Endothelial cell of umbilical vein (primary cell): ENCODE results near the gene KIAA1210. TPM values are rescaled to one million over a fixed set of nuclear protein-coding genes. Genes with fewer than 3 reads are reported as not detected.

Experiments
- BruUV-seq: library from RNA; stranded (reverse); fragments of 400-500 nt; replicated peaks from 2 replicates; lab custom pipeline; 2021; lab: Mats Ljungman, UMichigan
- CTCF ChIA-PET: fragments of 300-600, 350-600 bp; sonication (Branson Sonifier 250); formaldehyde crosslinking; loops from one replicate; lab custom pipeline; 2021; ENCODE audit warnings: antibody characterized with exemption, inconsistent platforms; lab: Charles Lee
- POLR2A ChIA-PET: fragments of 300-600, 350-600 bp; sonication (Branson Sonifier 250); formaldehyde crosslinking; loops from one replicate; lab custom pipeline; 2021; ENCODE audit warnings: antibody characterized with exemption, inconsistent platforms; lab: Charles Lee
- DNase-seq: peaks from one replicate; pipeline ENCODE4 v3.0.0-alpha.2; 2011; ENCODE audit warnings: low read depth, low spot score
- FAIRE-seq: peaks from 2 replicates; lab custom pipeline; 2011; peaks lifted over from hg19 to GRCh38; lab: Jason Lieb, UNC
- H2AFZ ChIP-seq: 2 replicates; pipeline ENCODE4 v1.6.0; 2012; ENCODE audit warnings: low read depth, low read length, control low read depth, inconsistent platforms
- H3K27ac ChIP-seq: 2 replicates; pipeline ENCODE4 v1.5.1; 2011; ENCODE audit warnings: low read depth, mild to moderate bottlenecking, control low read depth, low read length, moderate library complexity; ENCODE audit not compliant: insufficient read depth
- H3K27me3 ChIP-seq, 2 experiments: 2 replicates each; pipeline versions ENCODE4 v1.6.0 to v1.6.1; 2011; ENCODE audit warnings: low read length in 2 of 2, mixed read lengths in 1 of 2; ENCODE audit not compliant: control insufficient read depth in 2 of 2, insufficient read depth in 2 of 2
- H3K36me3 ChIP-seq, 2 experiments: 2 replicates in 1 of 2; 3 replicates in 1 of 2; pipeline ENCODE4 v1.5.1; 2011; ENCODE audit warnings: low read length in 2 of 2, mild to moderate bottlenecking in 1 of 2, moderate library complexity in 1 of 2; ENCODE audit not compliant: control insufficient read depth in 2 of 2, insufficient read depth in 2 of 2; ENCODE audit errors: extremely low read depth in 1 of 2
- H3K4me1 ChIP-seq: 3 replicates; pipeline ENCODE4 v1.5.1; 2011; ENCODE audit warnings: mild to moderate bottlenecking, low read length; ENCODE audit not compliant: control insufficient read depth, insufficient read depth; ENCODE audit errors: extremely low read depth
- H3K4me2 ChIP-seq: 2 replicates; pipeline ENCODE4 v1.6.1; 2011; ENCODE audit warnings: low read length, control low read depth, mixed read lengths; ENCODE audit not compliant: insufficient read depth
- H3K4me3 ChIP-seq, 3 experiments: fragments of 200-600 bp in 1 of 3; sonication (generic), shearing (Covaris generic) in 1 of 3; replicated peaks in 1 of 3; 2 replicates each; pipeline ENCODE4 v1.5.1; 2011 to 2016; ENCODE audit warnings: control low read depth in 3 of 3, low read length in 3 of 3, mild to moderate bottlenecking in 2 of 3, inconsistent platforms in 1 of 3, low read depth in 1 of 3, moderate library complexity in 1 of 3; ENCODE audit not compliant: insufficient read depth in 1 of 3
- H3K79me2 ChIP-seq: 2 replicates; pipeline ENCODE4 v1.6.0; 2012; ENCODE audit warnings: low read length, inconsistent platforms; ENCODE audit not compliant: control insufficient read depth, insufficient read depth
- H3K9ac ChIP-seq: replicated peaks from 2 replicates; pipeline ENCODE3; 2011; ENCODE audit warnings: low read length, control low read depth; ENCODE audit not compliant: insufficient read depth; ENCODE audit errors: extremely low read depth
- H3K9me1 ChIP-seq: replicated peaks from 3 replicates; pipeline ENCODE4 v1.6.0; 2011; ENCODE audit warnings: mild to moderate bottlenecking, low read length; ENCODE audit not compliant: control insufficient read depth, insufficient read depth; ENCODE audit errors: extremely low read depth
- H3K9me3 ChIP-seq: replicated peaks from 2 replicates; pipeline ENCODE4 v1.5.1; 2012; ENCODE audit warnings: low read length, inconsistent platforms; ENCODE audit not compliant: control insufficient read depth, insufficient read depth
- H4K20me1 ChIP-seq: replicated peaks from 2 replicates; pipeline ENCODE3; 2011; ENCODE audit warnings: mild to moderate bottlenecking, low read length; ENCODE audit not compliant: control insufficient read depth, insufficient read depth; ENCODE audit errors: extremely low read depth
- EZH2 ChIP-seq: IDR thresholded peaks from 2 replicates; pipeline ENCODE4 v1.6.1; 2012; ENCODE audit warnings: borderline replicate concordance, low read depth, mild to moderate bottlenecking, moderate library complexity, low read length, inconsistent platforms; ENCODE audit not compliant: severe bottlenecking
- FOS ChIP-seq: IDR thresholded peaks from 2 replicates; pipeline ENCODE4 v1.6.1; 2011; ENCODE audit warnings: mild to moderate bottlenecking, low read length, moderate library complexity, borderline replicate concordance; ENCODE audit not compliant: insufficient read depth
- GATA2 ChIP-seq: IDR thresholded peaks from 2 replicates; pipeline ENCODE4 v1.7.0; 2011; ENCODE audit warnings: low read depth, mild to moderate bottlenecking, moderate library complexity, mixed read lengths, low read length; ENCODE audit not compliant: insufficient read length, insufficient read depth
- JUN ChIP-seq: IDR thresholded peaks from 2 replicates; pipeline ENCODE4 v1.6.1; 2011; ENCODE audit warnings: borderline replicate concordance, low read depth; ENCODE audit not compliant: insufficient read length, insufficient read depth
- MAX ChIP-seq: IDR thresholded peaks from 2 replicates; pipeline ENCODE4 v1.6.1; 2011; ENCODE audit not compliant: insufficient read depth, insufficient read length
- POLR2AphosphoS5 ChIP-seq: IDR thresholded peaks from 2 replicates; pipeline ENCODE4 v1.6.1; 2012; ENCODE audit warnings: low read depth, mild to moderate bottlenecking, control low read depth, low read length, moderate library complexity; ENCODE audit not compliant: insufficient read depth
- dilution Hi-C: fragments of 300-500 bp; cut with MboI; formaldehyde crosslinking; loops from one replicate; pipeline ENCODE4 v1.15.0; 2019; ENCODE audit warnings: low sequenced_read_pairs; ENCODE audit not compliant: extremely low pct_ligation_motif_present
- intact Hi-C: fragments of 100-400 bp; cut with micrococcal nuclease; formaldehyde crosslinking; loops from one replicate; pipeline ENCODE4 v1.10.0; 2022
- polyA plus RNA-seq, 4 experiments: library from polyadenylated mRNA; depleted of rRNA in 3 of 4; stranded (reverse) in 3 of 4; unstranded in 1 of 4; fragments of >200 nt; gene quantifications; 2 replicates each; pipeline versions ENCODE4 v1.2.1 to v1.2.3, GENCODE V29; 2011 to 2012; ENCODE audit warnings: missing spikeins in 1 of 4
- total RNA-seq: library from RNA; stranded (reverse); gene quantifications from 2 replicates; pipeline ENCODE4 v1.2.3, GENCODE V29; 2021
- TF ChIP-seq, protein P1 (sequence below), 2 donors: IDR thresholded peaks; 1 replicate in 1 of 2; 2 replicates in 1 of 2; pipeline ENCODE4 v1.5.1; 2011; ENCODE audit warnings: low read length in 2 of 2, mild to moderate bottlenecking in 2 of 2, moderate library complexity in 2 of 2, control low read depth in 1 of 2, inconsistent platforms in 1 of 2, low read depth in 1 of 2; ENCODE audit not compliant: insufficient read depth in 1 of 2; ENCODE audit errors: extremely low read depth in 1 of 2

Gene KIAA1210
- total and polyA plus RNA-seq, 2 donors (not counting 3 experiments of a cell fraction or from before 2014, with no cell fraction given), result not detected

DNA sequence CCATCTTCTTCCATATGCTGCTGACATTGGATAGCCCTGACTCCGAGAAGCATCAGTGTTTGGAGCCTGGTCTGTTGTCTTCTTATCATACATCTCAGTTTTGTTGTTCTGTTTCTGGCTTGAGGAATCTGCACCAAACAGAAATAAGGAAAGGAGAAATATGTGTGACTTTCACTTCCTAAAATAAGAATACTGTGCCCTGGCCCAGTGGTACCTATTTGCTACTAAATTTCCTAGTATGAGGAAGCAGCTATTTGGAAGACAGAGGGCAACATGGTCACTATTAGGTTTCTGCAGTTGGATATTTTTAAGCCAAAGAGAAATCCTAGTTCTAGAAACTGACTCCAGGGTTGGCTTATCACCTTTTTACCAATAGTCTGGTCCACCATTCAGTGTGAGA is 38.0 kb downstream of the KIAA1210 start:
- Histone ChIP-seq H4K20me1 (no peaks in the 10 kb centered on the region), H3K4me2 (no peak overlapping the region), H2AFZ (no peak overlapping the region), H3K4me3 (no peak overlapping the region), H3K9me1 (no peaks in the 10 kb centered on the region), H3K9ac (no peak overlapping the region), H3K4me1 (no peaks in the 10 kb centered on the region), H3K79me2 (no peaks in the 10 kb centered on the region), H3K27ac (no peak overlapping the region), H3K36me3 (no peaks in the 10 kb centered on the region), H3K27me3 (peaks cover 3% of the 10 kb centered on the region in 2 experiments), H3K9me3 (no peaks in the 10 kb centered on the region)
- TF ChIP-seq POLR2AphosphoS5 (no peak), FOS (no peak), GATA2 (no peak), EZH2 (no peak)
- TF ChIP-seq, protein P1, sequence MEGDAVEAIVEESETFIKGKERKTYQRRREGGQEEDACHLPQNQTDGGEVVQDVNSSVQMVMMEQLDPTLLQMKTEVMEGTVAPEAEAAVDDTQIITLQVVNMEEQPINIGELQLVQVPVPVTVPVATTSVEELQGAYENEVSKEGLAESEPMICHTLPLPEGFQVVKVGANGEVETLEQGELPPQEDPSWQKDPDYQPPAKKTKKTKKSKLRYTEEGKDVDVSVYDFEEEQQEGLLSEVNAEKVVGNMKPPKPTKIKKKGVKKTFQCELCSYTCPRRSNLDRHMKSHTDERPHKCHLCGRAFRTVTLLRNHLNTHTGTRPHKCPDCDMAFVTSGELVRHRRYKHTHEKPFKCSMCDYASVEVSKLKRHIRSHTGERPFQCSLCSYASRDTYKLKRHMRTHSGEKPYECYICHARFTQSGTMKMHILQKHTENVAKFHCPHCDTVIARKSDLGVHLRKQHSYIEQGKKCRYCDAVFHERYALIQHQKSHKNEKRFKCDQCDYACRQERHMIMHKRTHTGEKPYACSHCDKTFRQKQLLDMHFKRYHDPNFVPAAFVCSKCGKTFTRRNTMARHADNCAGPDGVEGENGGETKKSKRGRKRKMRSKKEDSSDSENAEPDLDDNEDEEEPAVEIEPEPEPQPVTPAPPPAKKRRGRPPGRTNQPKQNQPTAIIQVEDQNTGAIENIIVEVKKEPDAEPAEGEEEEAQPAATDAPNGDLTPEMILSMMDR (IDR thresholded peaks at IDR 0.05; ENCODE audit: extremely low read depth in 1 of 2, insufficient read depth in 1 of 2, low read depth in 1 of 2, low read length in 2 of 2), result no peak
- intact Hi-C loops (no loop called here), dilution Hi-C loops (no loop called here)
- no peak for DNase-seq
- no peak for FAIRE-seq
- ChIA-PET CTCF (no interaction called here), POLR2A (no interaction called here)
- no TSS peak for BruUV-seq

DNA sequence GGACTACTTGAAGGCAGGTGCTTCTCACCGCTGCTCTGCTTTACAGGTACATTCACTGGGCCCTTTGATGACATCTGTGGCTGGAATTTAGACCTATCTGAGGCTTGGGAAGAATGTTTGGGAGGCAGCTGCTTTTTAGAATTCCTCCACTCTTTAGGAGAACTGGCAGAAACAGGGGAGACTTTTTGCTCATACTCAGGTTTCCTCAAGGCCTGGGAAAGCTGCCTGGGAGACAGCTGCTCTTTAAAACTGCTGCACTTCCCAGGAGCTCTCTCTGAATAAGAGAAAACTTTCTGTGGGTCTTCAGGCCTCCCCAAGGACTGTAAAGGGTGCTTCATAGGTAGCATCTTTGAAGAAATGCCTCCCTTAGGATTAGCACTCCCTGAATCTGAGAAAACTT is 40.5 kb downstream of the KIAA1210 start:
- Histone ChIP-seq H3K27ac (no peak overlapping the region), H3K9ac (no peak overlapping the region), H3K79me2 (no peaks in the 10 kb centered on the region), H4K20me1 (no peaks in the 10 kb centered on the region), H3K4me2 (no peak overlapping the region), H3K9me3 (no peaks in the 10 kb centered on the region), H3K4me1 (no peaks in the 10 kb centered on the region), H3K36me3 (no peaks in the 10 kb centered on the region), H3K27me3 (peaks cover 4% of the 10 kb centered on the region in 2 experiments), H3K9me1 (no peaks in the 10 kb centered on the region), H3K4me3 (no peak overlapping the region), H2AFZ (no peak overlapping the region)
- dilution Hi-C loops (no loop called here), intact Hi-C loops (no loop called here)
- BruUV-seq, result no TSS peak
- POLR2A ChIA-PET, result no interaction called here
- CTCF ChIA-PET, result no interaction called here
- FAIRE-seq (no peak), DNase-seq (no peak)
- no peak for TF ChIP-seq EZH2
- no peak for TF ChIP-seq GATA2
- TF ChIP-seq MAX, result no peak
- TF ChIP-seq JUN, result no peak
